Kidney (tissue), 14 donors: Measurements from ENCODE around the gene EID3. TPM values are rescaled to one million over a fixed set of nuclear protein-coding genes. Genes with fewer than 3 reads are reported as not detected.

ENCODE experiments used
- DNase-seq, 5 donors: peaks; one replicate each; pipeline ENCODE4 v3.0.0-alpha.2; 2013 to 2020
- FAIRE-seq: peaks from 2 replicates; lab custom pipeline; 2012; peaks lifted over from hg19 to GRCh38; lab: Jason Lieb, UNC
- H3K27ac ChIP-seq, 2 donors: one replicate each; pipeline ENCODE4 v1.7.0; 2013; ENCODE audit warnings: low read depth in 2 of 2, low read length in 2 of 2, inconsistent platforms in 1 of 2
- H3K27me3 ChIP-seq: one replicate; pipeline ENCODE4 v1.7.1; 2013; ENCODE audit warnings: low read length, inconsistent platforms; ENCODE audit not compliant: control insufficient read depth, insufficient read depth
- H3K36me3 ChIP-seq, 3 donors: one replicate each; pipeline versions ENCODE4 v1.7.0 to v1.7.1; 2013; ENCODE audit warnings: low read length in 3 of 3, control low read depth in 1 of 3, inconsistent platforms in 1 of 3; ENCODE audit not compliant: insufficient read depth in 3 of 3, control insufficient read depth in 2 of 3
- H3K4me1 ChIP-seq, 3 donors: one replicate each; pipeline versions ENCODE4 v1.7.0 to v1.7.1; 2013; ENCODE audit warnings: low read length in 3 of 3, inconsistent platforms in 1 of 3, low read depth in 1 of 3; ENCODE audit not compliant: control insufficient read depth in 2 of 3, insufficient read depth in 2 of 3
- H3K4me3 ChIP-seq, 3 donors: one replicate each; pipeline versions ENCODE4 v1.7.0 to v1.8.1; 2013; ENCODE audit warnings: low read length in 3 of 3, control low read depth in 1 of 3, inconsistent platforms in 1 of 3
- H3K9ac ChIP-seq, 3 donors: one replicate each; pipeline versions ENCODE4 v1.7.0 to v1.7.1; 2013; ENCODE audit warnings: low read length in 3 of 3, control low read depth in 1 of 3, inconsistent platforms in 1 of 3
- H3K9me3 ChIP-seq, 3 donors: one replicate each; pipeline versions ENCODE4 v1.7.0 to v1.7.1; 2013; ENCODE audit warnings: low read length in 3 of 3, control low read depth in 1 of 3, inconsistent platforms in 1 of 3; ENCODE audit not compliant: control insufficient read depth in 2 of 3, insufficient read depth in 1 of 3
- intact Hi-C: fragments of 100-400 bp; cut with DNase I; formaldehyde crosslinking; loops from one replicate; pipeline ENCODE4 v1.11.1; 2022
- polyA plus RNA-seq: library from polyadenylated mRNA; stranded (reverse); fragments of 350-450 nt; fragmentation: Illumina TruSeq; extraction: RNeasy Lipid Tissue Mini Kit (QIAGEN cat#74804); gene quantifications from one replicate; pipeline ENCODE4 v1.2.3, GENCODE V29; 2014; ENCODE audit warnings: low read depth, low replicate concordance; ENCODE audit not compliant: insufficient read depth
- total RNA-seq: library from RNA; stranded (reverse); fragmentation: NEBNext Ultra II Directional; extraction: Animal tissue kit (Norgen Biotek cat#: 25700); gene quantifications from one replicate; pipeline ENCODE4 v1.2.1, GENCODE V29; 2021
- TF ChIP-seq, protein P1 (sequence below): IDR thresholded peaks from 3 replicates; pipeline ENCODE4 v1.5.1; 2012; ENCODE audit warnings: mild to moderate bottlenecking, moderate library complexity, borderline replicate concordance; ENCODE audit not compliant: insufficient read depth; ENCODE audit errors: extremely low read depth
- donor health status: control.
- donor health status: control.
- donor health status: control.
- donor health status: control.
- donor health status: control.
- donor health status: DM: yes; HTN: yes; CAD: no.
- donor health status: Normal renal cell carcinoma (clear cell type).

EID3 gene
- total and polyA plus RNA-seq, 2 donors from 2014 or later, result 0.90 to 5.0 TPM

GRCh38 chr12:104342635-104343249 lies 39.2 kb downstream of the EID3 start:
- Histone ChIP-seq H3K27me3 (no peaks in the 10 kb centered on the region), H3K9me3 (no peaks in the 10 kb centered on the region), H3K4me3 (no peak overlapping the region), H3K36me3 (peaks cover 2 to 30% (median 17%) of the 10 kb centered on the region in 3 donors), H3K27ac (no peak overlapping the region), H3K4me1 (no peaks in the 10 kb centered on the region), H3K9ac (no peak overlapping the region)
- intact Hi-C loops, result no loop called here
- FAIRE-seq, result no peak
- DNase-seq, result no peak
- TF ChIP-seq, protein P1, sequence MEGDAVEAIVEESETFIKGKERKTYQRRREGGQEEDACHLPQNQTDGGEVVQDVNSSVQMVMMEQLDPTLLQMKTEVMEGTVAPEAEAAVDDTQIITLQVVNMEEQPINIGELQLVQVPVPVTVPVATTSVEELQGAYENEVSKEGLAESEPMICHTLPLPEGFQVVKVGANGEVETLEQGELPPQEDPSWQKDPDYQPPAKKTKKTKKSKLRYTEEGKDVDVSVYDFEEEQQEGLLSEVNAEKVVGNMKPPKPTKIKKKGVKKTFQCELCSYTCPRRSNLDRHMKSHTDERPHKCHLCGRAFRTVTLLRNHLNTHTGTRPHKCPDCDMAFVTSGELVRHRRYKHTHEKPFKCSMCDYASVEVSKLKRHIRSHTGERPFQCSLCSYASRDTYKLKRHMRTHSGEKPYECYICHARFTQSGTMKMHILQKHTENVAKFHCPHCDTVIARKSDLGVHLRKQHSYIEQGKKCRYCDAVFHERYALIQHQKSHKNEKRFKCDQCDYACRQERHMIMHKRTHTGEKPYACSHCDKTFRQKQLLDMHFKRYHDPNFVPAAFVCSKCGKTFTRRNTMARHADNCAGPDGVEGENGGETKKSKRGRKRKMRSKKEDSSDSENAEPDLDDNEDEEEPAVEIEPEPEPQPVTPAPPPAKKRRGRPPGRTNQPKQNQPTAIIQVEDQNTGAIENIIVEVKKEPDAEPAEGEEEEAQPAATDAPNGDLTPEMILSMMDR, result no peak

DNA sequence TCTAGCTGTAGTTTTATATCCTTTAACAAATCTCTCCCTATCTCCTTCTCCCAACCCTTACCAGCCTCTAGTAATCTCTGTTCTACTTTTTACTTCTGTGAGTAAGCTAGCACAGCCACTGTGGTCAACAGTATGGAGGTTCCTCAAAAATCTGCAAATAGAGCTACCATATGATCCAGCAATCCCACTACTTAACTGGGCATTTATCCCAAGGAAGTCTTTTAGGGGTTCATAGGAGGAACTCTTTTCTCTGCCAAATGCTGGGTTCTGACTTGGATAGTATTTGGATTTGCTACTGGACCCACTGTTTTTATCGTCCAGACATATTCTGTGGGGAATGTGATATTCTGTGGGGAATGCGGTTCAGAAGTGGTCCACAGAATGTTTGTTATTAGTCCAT lies 41.1 kb downstream of the EID3 start:
- TF ChIP-seq, protein P1, result no peak
- intact Hi-C loops, result no loop called here
- Histone ChIP-seq H3K9me3 (no peaks in the 10 kb centered on the region), H3K4me1 (no peaks in the 10 kb centered on the region), H3K27ac (no peak overlapping the region), H3K27me3 (no peaks in the 10 kb centered on the region), H3K36me3 (peaks cover 0 to 36% (median 23%) of the 10 kb centered on the region in 3 donors), H3K9ac (no peak overlapping the region), H3K4me3 (no peak overlapping the region)
- no peak for FAIRE-seq
- DNase-seq, result no peak

DNA sequence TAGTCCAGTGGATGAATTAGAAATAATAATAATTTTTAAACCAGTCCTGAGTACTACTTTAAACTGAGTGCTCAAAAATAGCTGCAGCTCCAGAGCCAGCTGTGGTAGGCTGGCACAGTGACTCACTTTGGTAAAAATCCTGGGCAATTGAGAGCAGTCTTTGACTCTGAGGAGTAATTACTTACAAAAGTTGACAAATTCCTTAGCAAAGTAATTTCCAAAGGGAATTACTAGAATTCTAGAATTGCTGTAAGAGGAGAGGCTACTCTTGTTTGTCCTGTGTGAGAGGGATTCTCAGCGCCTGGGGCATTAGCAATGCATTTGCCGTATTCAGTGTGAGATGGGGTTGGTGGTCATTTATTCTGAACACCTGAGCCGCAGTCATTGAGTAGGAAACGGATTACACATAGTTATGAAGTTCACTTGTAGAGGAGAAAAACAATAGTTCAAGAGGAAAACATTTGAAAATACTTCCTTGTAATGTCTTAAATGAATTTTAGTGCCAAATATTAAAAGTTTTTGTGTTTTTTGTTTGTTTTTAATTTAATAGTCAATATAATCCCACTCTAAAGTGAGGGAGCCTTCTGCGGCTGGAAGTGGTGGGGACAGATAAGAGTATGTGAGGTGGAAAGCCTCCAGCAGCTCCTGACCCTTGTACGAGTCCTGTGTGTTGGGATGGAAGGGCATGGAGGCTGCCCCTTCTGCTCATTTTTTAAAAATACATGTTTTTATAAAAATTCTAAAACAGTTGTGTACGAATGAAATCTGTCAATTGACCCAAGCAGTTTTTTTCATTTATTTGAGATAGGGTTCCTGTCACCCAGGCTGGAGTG lies 41.9 kb downstream of the EID3 start:
- Histone ChIP-seq H3K36me3 (peaks cover 0 to 36% (median 16%) of the 10 kb centered on the region in 3 donors), H3K27me3 (no peaks in the 10 kb centered on the region), H3K4me1 (no peaks in the 10 kb centered on the region), H3K27ac (no peak overlapping the region), H3K4me3 (no peak overlapping the region), H3K9me3 (no peaks in the 10 kb centered on the region), H3K9ac (no peak overlapping the region)
- TF ChIP-seq, protein P1, result no peak
- no peak for DNase-seq
- FAIRE-seq, result no peak
- intact Hi-C loops, result no loop called here
